NCI-H146 treated with DMSO at 0.1 percent for 48 hours (cell line): ENCODE results near the gene EIF3C.
"Not testable (repeated sequence)": the region's sequence is repeated elsewhere in the genome, so short reads cannot be mapped to it uniquely, and the experiment has no call there.

Experiments used
- DNase-seq: peaks from one replicate; lab custom pipeline; 2025; ENCODE audit not compliant: unreplicated experiment; lab: John Stamatoyannopoulos, UW

Gene EIF3C

GRCh38 chr16:28711220-28712083 lies at the start of gene EIF3C:
TSS of gene EIF3C (plus strand) at chr16:28711464. CDS start at chr16:28711687, 223 bp downstream.
- not testable (repeated sequence) for DNase-seq

GRCh38 chr16:28666264-28666663 lies 45.0 kb upstream of the EIF3C start:
- not testable (repeated sequence) for DNase-seq

- not testable (repeated sequence) for DNase-seq
These were observed 43.8 kb upstream of the EIF3C start for GRCh38 chr16:28667480-28667879.

- not testable (repeated sequence) for DNase-seq
These were observed 43.1 kb upstream of the EIF3C start for GRCh38 chr16:28668199-28668598.

GRCh38 chr16:28688327-28688952 lies 22.8 kb upstream of the EIF3C start:
- DNase-seq = not testable (repeated sequence)

GRCh38 chr16:28689425-28689824 lies 21.8 kb upstream of the EIF3C start:
- not testable (repeated sequence) for DNase-seq

GRCh38 chr16:28691722-28692121 lies 19.5 kb upstream of the EIF3C start:
- DNase-seq = not testable (repeated sequence)

- DNase-seq = not testable (repeated sequence)
These were observed 17.9 kb upstream of the EIF3C start for GRCh38 chr16:28693257-28693950.

GRCh38 chr16:28699792-28700191 lies 11.5 kb upstream of the EIF3C start:
- DNase-seq = not testable (repeated sequence)

- DNase-seq = not testable (repeated sequence)
These were observed 10.9 kb upstream of the EIF3C start for GRCh38 chr16:28700349-28700748.

- DNase-seq = not testable (repeated sequence)
These were observed 9.9 kb upstream of the EIF3C start for GRCh38 chr16:28701384-28701783.

GRCh38 chr16:28704246-28704645 lies 7.0 kb upstream of the EIF3C start:
- not testable (repeated sequence) for DNase-seq

- DNase-seq = not testable (repeated sequence)
These were observed 11.8 kb downstream of the EIF3C start for GRCh38 chr16:28722852-28723650.

- not testable (repeated sequence) for DNase-seq
These were observed 20.0 kb downstream of the EIF3C start for GRCh38 chr16:28731253-28731652.

- DNase-seq = not testable (repeated sequence)
These were observed 21.3 kb downstream of the EIF3C start for GRCh38 chr16:28732455-28733124.

GRCh38 chr16:28739787-28740186 lies 28.5 kb downstream of the EIF3C start:
- DNase-seq = not testable (repeated sequence)

GRCh38 chr16:28740631-28741030 lies 29.4 kb downstream of the EIF3C start:
- not testable (repeated sequence) for DNase-seq

GRCh38 chr16:28741295-28741694 lies 30.0 kb downstream of the EIF3C start:
- not testable (repeated sequence) for DNase-seq

GRCh38 chr16:28746618-28747350 lies 35.5 kb downstream of the EIF3C start:
- DNase-seq = not testable (repeated sequence)
